ENCODE data around the gene CAPN9. TPM values are rescaled to one million over a fixed set of nuclear protein-coding genes. Genes with fewer than 3 reads are reported as not detected.

CAPN9 gene
- total RNA-seq, 1 experiment from 2014 or later: 0.39 TPM

GRCh38 chr1:230728710-230729392 is 18.3 kb upstream of the CAPN9 start:
- H3K4me1 ChIP-seq: peaks cover 13% of the 10 kb centered on the region
- Mint-ChIP-seq H3K27ac (ENCODE audit: unreplicated experiment) (peak overlapping the region; percentile 51), H3K4me1 (ENCODE audit: low read depth, unreplicated experiment) (peaks cover 8% of the 10 kb centered on the region), H3K4me3 (ENCODE audit: unreplicated experiment) (no peak overlapping the region), H3K9me3 (ENCODE audit: unreplicated experiment) (peaks cover 10% of the 10 kb centered on the region), H3K27me3 (ENCODE audit: insufficient read depth, unreplicated experiment) (no peaks in the 10 kb centered on the region), H3K36me3 (ENCODE audit: insufficient read depth, unreplicated experiment) (no peaks in the 10 kb centered on the region)
- TF ChIP-seq CTCF (IDR thresholded peaks at IDR 0.05; ENCODE audit: insufficient read depth in 1 of 2, low read depth in 1 of 2, low read length in 1 of 2, severe bottlenecking in 1 of 2, unreplicated experiment in 1 of 2): no peak
- BruUV-seq (replicated peaks): no TSS peak
- peak; percentile 78 to 83 for DNase-seq
- H3K27me3 ChIP-seq (replicated peaks; ENCODE audit: control insufficient read depth, insufficient read depth, low read length): no peaks in the 10 kb centered on the region
- intact Hi-C loops (cut with micrococcal nuclease; ENCODE audit: unreplicated experiment): loop anchor here (2.0 kb wide), 2 partner anchors 26 to 32 kb away; no protein-coding TSS in a partner anchor
- no peak overlapping the region for H3K4me3 ChIP-seq (ENCODE audit: low read depth, low read length)
- H3K9me3 ChIP-seq: 0 out of 2 replicates have a peak, but pooled peaks cover 17% of the 10 kb centered on the region
- ChIA-PET POLR2A (no interaction called here), CTCF (interaction anchor here (1.2 to 1.6 kb wide), 3 partner anchors 15 to 87 kb away, joined by 3 read pairs; partner anchors contain the start of genes AGT and COG2)
- no peaks in the 10 kb centered on the region; the same call in 1 of the 2 replicates for H3K36me3 ChIP-seq (ENCODE audit: control insufficient read depth, insufficient read depth, low read length)

- H3K9me3 Mint-ChIP-seq (ENCODE audit: unreplicated experiment): peaks cover 10% of the 10 kb centered on the region
- peaks cover 15% of the 10 kb centered on the region for H3K4me1 Mint-ChIP-seq (ENCODE audit: low read depth, unreplicated experiment)
- no peak overlapping the region for H3K27ac Mint-ChIP-seq (ENCODE audit: unreplicated experiment)
- no peak overlapping the region for H3K4me3 ChIP-seq (ENCODE audit: low read depth, low read length)
- CTCF ChIA-PET: no interaction called here
- no TSS peak for BruUV-seq (replicated peaks)
- POLR2A ChIA-PET: no interaction called here
- no peaks in the 10 kb centered on the region for H3K27me3 Mint-ChIP-seq (ENCODE audit: insufficient read depth, unreplicated experiment)
- H3K27me3 ChIP-seq (replicated peaks; ENCODE audit: control insufficient read depth, insufficient read depth, low read length): no peaks in the 10 kb centered on the region
- H3K9me3 ChIP-seq: 0 out of 2 replicates have a peak, but pooled peaks cover 4% of the 10 kb centered on the region
- H3K36me3 ChIP-seq (ENCODE audit: control insufficient read depth, insufficient read depth, low read length): no peaks in the 10 kb centered on the region; the same call in 1 of the 2 replicates
- H3K36me3 Mint-ChIP-seq (ENCODE audit: insufficient read depth, unreplicated experiment): no peaks in the 10 kb centered on the region
- DNase-seq: no peak
- intact Hi-C loops (cut with micrococcal nuclease; ENCODE audit: unreplicated experiment): no loop called here
- peaks cover 13% of the 10 kb centered on the region for H3K4me1 ChIP-seq
- TF ChIP-seq CTCF (IDR thresholded peaks at IDR 0.05; ENCODE audit: insufficient read depth in 1 of 2, low read depth in 1 of 2, low read length in 1 of 2, severe bottlenecking in 1 of 2, unreplicated experiment in 1 of 2): no peak
- no peak overlapping the region for H3K4me3 Mint-ChIP-seq (ENCODE audit: unreplicated experiment)
These were observed 16.2 kb upstream of the CAPN9 start for GRCh38 chr1:230730977-230731376.

- Mint-ChIP-seq H3K9me3 (ENCODE audit: unreplicated experiment) (no peaks in the 10 kb centered on the region), H3K27me3 (ENCODE audit: insufficient read depth, unreplicated experiment) (no peaks in the 10 kb centered on the region), H3K4me1 (ENCODE audit: low read depth, unreplicated experiment) (peaks cover 7% of the 10 kb centered on the region), H3K4me3 (ENCODE audit: unreplicated experiment) (no peak overlapping the region), H3K27ac (ENCODE audit: unreplicated experiment) (no peak overlapping the region), H3K36me3 (ENCODE audit: insufficient read depth, unreplicated experiment) (no peaks in the 10 kb centered on the region)
- POLR2A ChIA-PET: no interaction called here
- CTCF ChIA-PET: interaction anchor here (0.5 kb wide), 1 partner anchor 37 kb away, joined by 3 read pairs; no protein-coding TSS in a partner anchor
- Histone ChIP-seq H3K36me3 (ENCODE audit: control insufficient read depth, insufficient read depth, low read length) (no peaks in the 10 kb centered on the region), H3K4me3 (ENCODE audit: low read depth, low read length) (no peak overlapping the region), H3K27me3 (replicated peaks; ENCODE audit: control insufficient read depth, insufficient read depth, low read length) (no peaks in the 10 kb centered on the region), H3K9me3 (no peaks in the 10 kb centered on the region), H3K4me1 (no peaks in the 10 kb centered on the region)
- no TSS peak for BruUV-seq (replicated peaks)
- peak; percentile 57 to 64 for DNase-seq
- intact Hi-C loops (cut with micrococcal nuclease; ENCODE audit: unreplicated experiment): loop anchor here (1.0 to 2.0 kb wide), 2 partner anchors 9 to 21 kb away; partner anchors contain the start of gene AGT
- no peak for TF ChIP-seq CTCF (IDR thresholded peaks at IDR 0.05; ENCODE audit: insufficient read depth in 1 of 2, low read depth in 1 of 2, low read length in 1 of 2, severe bottlenecking in 1 of 2, unreplicated experiment in 1 of 2)
These were observed 11.7 kb upstream of the CAPN9 start for GRCh38 chr1:230735447-230735846.
